Measurements from ENCODE around the gene UBE2E2. TPM values are rescaled to one million over a fixed set of nuclear protein-coding genes. Genes with fewer than 3 reads are reported as not detected.

The UBE2E2 gene
- total and polyA plus RNA-seq, 4 donors = 23.8 to 56.5 (median 32.9) TPM

DNA sequence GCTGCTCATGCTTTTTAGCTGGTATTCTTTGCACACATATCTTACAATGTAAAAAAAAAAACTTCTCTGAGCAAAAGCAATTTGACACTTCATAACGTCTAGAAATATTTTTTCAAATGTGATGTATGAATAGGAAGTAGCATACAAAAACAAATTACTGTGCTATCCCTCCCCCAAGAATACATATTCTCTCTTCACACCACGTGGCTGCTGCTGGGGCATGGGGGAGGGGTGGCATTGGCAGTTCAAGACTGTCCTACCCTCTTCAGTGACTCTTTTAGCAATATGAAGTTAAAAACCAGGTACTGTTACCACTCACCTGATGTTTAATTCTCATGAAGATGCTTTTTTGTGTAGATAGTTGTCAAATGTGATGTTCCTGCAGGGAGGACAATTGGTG lies 85.6 kb downstream of the UBE2E2 start:
- Histone ChIP-seq H3K27me3 (ENCODE audit: control insufficient read depth in 1 of 2, insufficient read depth in 2 of 2, low read length in 1 of 2) (no peaks in the 10 kb centered on the region), H3K4me3 (ENCODE audit: low read length in 2 of 2) (no peak overlapping the region), H3K27ac (ENCODE audit: low read depth in 1 of 2, low read length in 2 of 2) (no peak overlapping the region), H3K4me1 (ENCODE audit: control insufficient read depth in 1 of 2, insufficient read depth in 2 of 2, low read length in 2 of 2) (no peaks in the 10 kb centered on the region), H3K9me3 (ENCODE audit: control insufficient read depth, low read length) (no peaks in the 10 kb centered on the region), H3K36me3 (ENCODE audit: control insufficient read depth in 1 of 2, insufficient read depth in 2 of 2, low read length in 1 of 2) (no peaks in the 10 kb centered on the region)
- DNase-seq (no peak), ATAC-seq (ENCODE audit: low FRiP score) (no peak)
- intact Hi-C loops (cut with DNase I) = no loop called here
- 16 to 21% methylated on average over 2 of the region's 2 CpGs for WGBS, 2 donors

DNA sequence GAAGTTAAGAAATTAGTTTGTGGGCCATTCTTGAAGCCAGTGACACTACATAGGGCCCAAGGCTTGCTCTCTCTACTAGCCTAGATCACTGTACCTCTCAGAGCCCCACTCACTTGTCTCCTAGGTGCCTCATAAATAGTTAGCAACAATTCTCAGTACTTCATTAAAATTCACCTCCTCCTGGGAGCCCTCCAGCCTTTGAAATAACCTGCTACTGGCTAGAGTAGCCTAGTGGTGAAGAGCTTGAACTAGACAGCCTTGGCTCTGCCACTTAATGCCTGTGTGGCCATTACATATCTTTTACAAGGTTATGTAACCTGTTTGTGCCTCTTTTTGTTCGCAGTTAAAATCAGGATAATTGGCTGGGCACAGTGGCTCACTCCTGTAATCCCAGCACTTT lies 89.3 kb downstream of the UBE2E2 start:
- intact Hi-C loops (cut with DNase I) = no loop called here
- DNase-seq (no peak), ATAC-seq (ENCODE audit: low FRiP score) (no peak)
- no peak overlapping the region for H3K4me3 ChIP-seq (ENCODE audit: low read length in 2 of 2)
- H3K27me3 ChIP-seq (ENCODE audit: control insufficient read depth in 1 of 2, insufficient read depth in 2 of 2, low read length in 1 of 2) = no peaks in the 10 kb centered on the region
- H3K4me1 ChIP-seq (ENCODE audit: control insufficient read depth in 1 of 2, insufficient read depth in 2 of 2, low read length in 2 of 2) = no peaks in the 10 kb centered on the region
- H3K9me3 ChIP-seq (ENCODE audit: control insufficient read depth, low read length) = no peaks in the 10 kb centered on the region
- no peak overlapping the region for H3K27ac ChIP-seq (ENCODE audit: low read depth in 1 of 2, low read length in 2 of 2)
- 95 to 100% methylated on average over 1 of the region's 1 CpG for WGBS, 2 donors
- H3K36me3 ChIP-seq (ENCODE audit: control insufficient read depth in 1 of 2, insufficient read depth in 2 of 2, low read length in 1 of 2) = no peaks in the 10 kb centered on the region

- Histone ChIP-seq H3K9me3 (ENCODE audit: control insufficient read depth, low read length) (no peaks in the 10 kb centered on the region), H3K27me3 (ENCODE audit: control insufficient read depth in 1 of 2, insufficient read depth in 2 of 2, low read length in 1 of 2) (no peaks in the 10 kb centered on the region), H3K4me3 (ENCODE audit: low read length in 2 of 2) (no peak overlapping the region), H3K36me3 (ENCODE audit: control insufficient read depth in 1 of 2, insufficient read depth in 2 of 2, low read length in 1 of 2) (no peaks in the 10 kb centered on the region), H3K4me1 (ENCODE audit: control insufficient read depth in 1 of 2, insufficient read depth in 2 of 2, low read length in 2 of 2) (no peaks in the 10 kb centered on the region), H3K27ac (ENCODE audit: low read depth in 1 of 2, low read length in 2 of 2) (no peak overlapping the region)
- no peak for ATAC-seq (ENCODE audit: low FRiP score)
- DNase-seq = no peak
- intact Hi-C loops (cut with DNase I) = no loop called here
Measured at GRCh38 chr3:23294770-23295387, 91.8 kb downstream of the UBE2E2 start.

- peaks cover 0 to 2% of the 10 kb centered on the region in 2 donors for H3K4me1 ChIP-seq (ENCODE audit: control insufficient read depth in 1 of 2, insufficient read depth in 2 of 2, low read length in 2 of 2)
- intact Hi-C loops (cut with DNase I) = no loop called here
- H3K9me3 ChIP-seq (ENCODE audit: control insufficient read depth, low read length) = no peaks in the 10 kb centered on the region
- H3K36me3 ChIP-seq (ENCODE audit: control insufficient read depth in 1 of 2, insufficient read depth in 2 of 2, low read length in 1 of 2) = no peaks in the 10 kb centered on the region
- H3K27ac ChIP-seq (ENCODE audit: low read depth in 1 of 2, low read length in 2 of 2) = no peak overlapping the region
- ATAC-seq (ENCODE audit: low FRiP score) = no peak
- DNase-seq = no peak
- H3K27me3 ChIP-seq (ENCODE audit: control insufficient read depth in 1 of 2, insufficient read depth in 2 of 2, low read length in 1 of 2) = no peaks in the 10 kb centered on the region
- no peak overlapping the region for H3K4me3 ChIP-seq (ENCODE audit: low read length in 2 of 2)
- WGBS, 2 donors = 84 to 88% methylated on average over 5 of the region's 5 CpGs
Measured at GRCh38 chr3:23301819-23302218, 98.7 kb downstream of the UBE2E2 start.

DNA sequence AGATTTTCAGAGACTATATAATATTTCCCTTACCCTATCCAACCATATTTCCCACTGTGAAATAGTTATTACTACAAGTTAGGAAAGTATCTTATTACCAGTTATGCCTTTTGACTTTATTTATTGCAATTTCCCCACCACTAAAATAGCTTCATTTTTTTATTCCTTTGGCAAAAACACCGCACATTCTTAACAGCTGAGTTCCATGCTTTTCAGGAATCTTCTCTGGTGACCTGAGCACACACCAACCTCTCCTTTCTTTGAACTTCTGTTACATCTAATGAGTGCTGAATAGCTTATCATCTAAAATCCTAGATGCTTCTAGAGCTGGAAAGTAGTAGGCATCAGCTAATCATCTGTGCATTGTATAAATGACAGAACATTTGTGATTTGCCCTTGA lies 99.1 kb downstream of the UBE2E2 start:
- intact Hi-C loops (cut with DNase I) = no loop called here
- ATAC-seq (ENCODE audit: low FRiP score) = no peak
- 51 to 53% methylated on average over 1 of the region's 1 CpG for WGBS, 2 donors

GRCh38 chr3:23303601-23304217 lies 100.6 kb downstream of the UBE2E2 start:
- Histone ChIP-seq H3K4me3 (ENCODE audit: low read length in 2 of 2) (no peak overlapping the region), H3K27me3 (ENCODE audit: control insufficient read depth in 1 of 2, insufficient read depth in 2 of 2, low read length in 1 of 2) (no peaks in the 10 kb centered on the region), H3K4me1 (ENCODE audit: control insufficient read depth in 1 of 2, insufficient read depth in 2 of 2, low read length in 2 of 2) (peaks cover 0 to 2% of the 10 kb centered on the region in 2 donors), H3K27ac (ENCODE audit: low read depth in 1 of 2, low read length in 2 of 2) (no peak overlapping the region), H3K9me3 (ENCODE audit: control insufficient read depth, low read length) (no peaks in the 10 kb centered on the region), H3K36me3 (ENCODE audit: control insufficient read depth in 1 of 2, insufficient read depth in 2 of 2, low read length in 1 of 2) (no peaks in the 10 kb centered on the region)
- ATAC-seq (ENCODE audit: low FRiP score) (no peak), DNase-seq (no peak)
- WGBS, 2 donors = 95% methylated on average over 6 of the region's 6 CpGs
- intact Hi-C loops (cut with DNase I) = no loop called here

More for the DNA sequence above, 99.1 kb downstream of the UBE2E2 start:
- no peak for DNase-seq
- H3K27me3 ChIP-seq (ENCODE audit: control insufficient read depth in 1 of 2, insufficient read depth in 2 of 2, low read length in 1 of 2) = no peaks in the 10 kb centered on the region
- peaks cover 0 to 2% of the 10 kb centered on the region in 2 donors for H3K4me1 ChIP-seq (ENCODE audit: control insufficient read depth in 1 of 2, insufficient read depth in 2 of 2, low read length in 2 of 2)
- no peaks in the 10 kb centered on the region for H3K9me3 ChIP-seq (ENCODE audit: control insufficient read depth, low read length)
- no peaks in the 10 kb centered on the region for H3K36me3 ChIP-seq (ENCODE audit: control insufficient read depth in 1 of 2, insufficient read depth in 2 of 2, low read length in 1 of 2)
- no peak overlapping the region for H3K4me3 ChIP-seq (ENCODE audit: low read length in 2 of 2)
- no peak overlapping the region for H3K27ac ChIP-seq (ENCODE audit: low read depth in 1 of 2, low read length in 2 of 2)

DNA sequence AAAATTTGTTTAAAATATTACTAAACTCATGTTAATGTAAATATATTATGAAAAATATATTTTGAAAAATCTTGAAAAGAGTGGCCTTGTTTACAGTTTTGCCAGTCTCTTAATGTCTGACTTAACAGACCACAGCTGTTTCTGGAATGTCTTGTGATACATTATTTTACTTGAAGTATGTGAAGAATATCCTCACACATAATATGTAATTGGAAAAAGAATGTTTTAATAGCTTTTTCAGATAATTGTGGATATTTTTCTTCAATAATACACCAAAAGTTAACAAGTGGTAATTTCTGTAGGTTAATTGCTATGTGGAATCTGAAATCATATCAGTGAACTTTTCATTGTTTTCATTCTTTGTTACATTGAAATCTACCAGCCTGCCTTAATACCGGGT lies 101.3 kb downstream of the UBE2E2 start:
- no peak for DNase-seq
- Histone ChIP-seq H3K4me3 (ENCODE audit: low read length in 2 of 2) (no peak overlapping the region), H3K27ac (ENCODE audit: low read depth in 1 of 2, low read length in 2 of 2) (no peak overlapping the region), H3K9me3 (ENCODE audit: control insufficient read depth, low read length) (no peaks in the 10 kb centered on the region), H3K36me3 (ENCODE audit: control insufficient read depth in 1 of 2, insufficient read depth in 2 of 2, low read length in 1 of 2) (no peaks in the 10 kb centered on the region), H3K27me3 (ENCODE audit: control insufficient read depth in 1 of 2, insufficient read depth in 2 of 2, low read length in 1 of 2) (no peaks in the 10 kb centered on the region), H3K4me1 (ENCODE audit: control insufficient read depth in 1 of 2, insufficient read depth in 2 of 2, low read length in 2 of 2) (peaks cover 0 to 2% of the 10 kb centered on the region in 2 donors)
- intact Hi-C loops (cut with DNase I) = no loop called here
- ATAC-seq (ENCODE audit: low FRiP score) = no peak
- 61 to 69% methylated on average over 1 of the region's 1 CpG for WGBS, 2 donors

GRCh38 chr3:23308986-23309625 lies 106.0 kb downstream of the UBE2E2 start:
- Histone ChIP-seq H3K4me3 (ENCODE audit: low read length in 2 of 2) (no peak overlapping the region), H3K9me3 (ENCODE audit: control insufficient read depth, low read length) (no peaks in the 10 kb centered on the region), H3K4me1 (ENCODE audit: control insufficient read depth in 1 of 2, insufficient read depth in 2 of 2, low read length in 2 of 2) (no peaks in the 10 kb centered on the region), H3K27ac (ENCODE audit: low read depth in 1 of 2, low read length in 2 of 2) (no peak overlapping the region), H3K27me3 (ENCODE audit: control insufficient read depth in 1 of 2, insufficient read depth in 2 of 2, low read length in 1 of 2) (no peaks in the 10 kb centered on the region), H3K36me3 (ENCODE audit: control insufficient read depth in 1 of 2, insufficient read depth in 2 of 2, low read length in 1 of 2) (no peaks in the 10 kb centered on the region)
- intact Hi-C loops (cut with DNase I) = no loop called here
- WGBS, 2 donors = 92 to 94% methylated on average over 2 of the region's 2 CpGs
- DNase-seq (no peak), ATAC-seq (ENCODE audit: low FRiP score) (no peak)

DNA sequence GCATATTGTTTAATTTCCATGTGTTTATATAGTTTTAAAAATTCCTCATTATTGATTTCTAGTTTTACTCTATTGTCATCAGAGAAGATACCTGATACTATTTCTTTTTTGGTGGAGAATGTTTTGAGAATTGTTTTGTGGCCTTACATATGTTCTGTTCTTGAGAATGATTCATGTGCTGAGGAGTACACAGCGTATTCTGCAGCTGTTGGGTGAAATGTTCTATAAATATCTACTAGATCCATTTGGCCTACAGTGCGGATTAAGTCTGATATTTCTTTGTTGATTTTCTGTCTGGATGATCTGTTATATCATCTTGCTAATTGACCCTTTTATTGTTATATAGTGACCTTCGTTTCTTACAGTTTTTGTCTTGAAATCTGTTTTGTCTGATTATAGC lies 109.7 kb downstream of the UBE2E2 start:
- intact Hi-C loops (cut with DNase I) = no loop called here
- 84 to 87% methylated on average over 3 of the region's 3 CpGs for WGBS, 2 donors
- ATAC-seq (ENCODE audit: low FRiP score) = no peak
- no peaks in the 10 kb centered on the region for H3K36me3 ChIP-seq (ENCODE audit: control insufficient read depth in 1 of 2, insufficient read depth in 2 of 2, low read length in 1 of 2)
- no peaks in the 10 kb centered on the region for H3K27me3 ChIP-seq (ENCODE audit: control insufficient read depth in 1 of 2, insufficient read depth in 2 of 2, low read length in 1 of 2)
- no peaks in the 10 kb centered on the region for H3K4me1 ChIP-seq (ENCODE audit: control insufficient read depth in 1 of 2, insufficient read depth in 2 of 2, low read length in 2 of 2)
- H3K4me3 ChIP-seq (ENCODE audit: low read length in 2 of 2) = no peak overlapping the region
- H3K27ac ChIP-seq (ENCODE audit: low read depth in 1 of 2, low read length in 2 of 2) = no peak overlapping the region
- no peaks in the 10 kb centered on the region for H3K9me3 ChIP-seq (ENCODE audit: control insufficient read depth, low read length)
- DNase-seq = no peak
